GM18861 (cell line): Measurements from ENCODE around the gene SLC44A1.

Experiments
- ATAC-seq: cut with Tn5 transposase; IDR thresholded peaks from one replicate; pipeline ENCODE4 v1.9.1; 2021; ENCODE audit not compliant: unreplicated experiment

SLC44A1 gene

GRCh38 chr9:105244003-105244733, at the start of gene SLC44A1:
TSS of gene SLC44A1 (plus strand) at chr9:105244651. CDS start at chr9:105244869, 218 bp downstream.
- peak; percentile 82 for ATAC-seq

DNA sequence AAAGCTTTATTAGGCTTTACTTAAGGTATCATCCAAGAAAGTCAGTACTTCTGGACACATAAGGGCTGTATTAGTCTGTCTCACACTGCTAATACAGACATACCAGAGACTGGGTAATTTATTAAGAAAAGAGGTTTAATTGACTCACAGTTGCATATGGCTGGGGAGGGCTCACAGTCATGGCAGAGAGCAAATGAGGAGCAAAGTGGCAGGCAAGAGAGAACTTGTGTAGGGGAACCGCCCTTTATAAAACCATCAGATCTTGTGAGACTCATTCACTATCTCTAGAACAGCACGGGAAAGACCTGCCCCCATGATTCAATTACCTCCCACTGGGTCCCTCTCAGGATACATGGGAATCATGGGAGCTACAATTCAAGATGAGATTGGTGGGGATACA, 49.2 kb upstream of the SLC44A1 start:
- ATAC-seq = no peak

DNA sequence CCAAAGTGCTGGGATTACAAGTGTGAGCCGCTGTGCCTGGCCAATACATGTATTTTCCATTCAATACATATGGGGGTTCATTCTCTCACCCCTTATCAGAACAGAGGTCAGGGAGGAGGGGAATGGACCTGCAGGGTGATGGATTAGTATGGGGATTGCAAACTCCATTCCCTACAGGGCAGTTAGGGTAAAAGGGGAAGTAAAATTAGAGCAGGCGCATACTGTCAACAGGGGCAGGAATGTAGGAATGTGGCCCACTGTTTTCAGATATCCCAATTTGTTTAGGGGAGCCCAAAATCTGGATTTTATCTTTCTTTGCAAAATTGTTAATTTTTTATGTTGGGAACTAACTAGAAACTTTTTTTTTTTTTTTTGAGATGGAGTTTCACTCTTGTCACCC, 46.4 kb upstream of the SLC44A1 start:
- ATAC-seq = no peak

DNA sequence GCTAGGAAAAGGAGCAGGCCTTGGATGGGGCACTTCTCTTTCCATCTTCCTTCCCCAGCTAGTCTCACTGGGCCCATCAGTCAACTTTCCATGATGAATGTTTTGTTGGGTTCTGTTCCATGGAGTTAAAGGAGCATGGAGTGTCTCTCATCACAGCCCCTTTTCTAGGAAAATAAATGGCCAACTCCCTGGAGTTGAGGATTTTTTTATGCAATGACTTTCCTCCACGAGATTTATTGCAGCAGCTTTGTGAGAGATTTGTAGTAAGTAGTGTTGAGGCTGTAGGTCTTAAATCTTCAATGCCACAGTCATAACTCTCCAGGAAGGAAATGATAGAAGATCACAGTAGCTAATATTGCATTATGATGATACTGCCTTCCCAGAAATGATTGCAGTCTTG, 45.6 kb upstream of the SLC44A1 start:
- no peak for ATAC-seq

- no peak for ATAC-seq
Observed at GRCh38 chr9:105204416-105204815, 40.0 kb upstream of the SLC44A1 start.

- no peak for ATAC-seq
Observed at GRCh38 chr9:105205787-105206495, 38.5 kb upstream of the SLC44A1 start.

DNA sequence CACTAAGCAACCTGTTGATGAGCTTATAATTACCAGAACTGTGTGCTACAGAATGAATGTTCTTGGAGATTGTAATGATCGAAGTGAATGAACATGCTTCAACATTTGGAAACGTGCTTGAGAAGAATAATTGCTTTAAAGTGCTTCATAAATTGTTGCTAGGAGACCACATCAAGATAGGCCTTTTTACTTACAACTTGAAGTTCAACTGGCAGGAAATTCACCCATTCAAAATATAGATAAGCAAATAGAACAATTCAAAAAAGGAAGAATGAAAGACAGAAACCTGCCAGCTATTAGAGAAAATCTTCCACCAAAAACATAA, 38.0 kb upstream of the SLC44A1 start:
- ATAC-seq = no peak

GRCh38 chr9:105206821-105207699, 37.4 kb upstream of the SLC44A1 start:
- ATAC-seq = no peak

GRCh38 chr9:105216440-105217178, 27.8 kb upstream of the SLC44A1 start:
- no peak for ATAC-seq

GRCh38 chr9:105218673-105219072, 25.8 kb upstream of the SLC44A1 start:
- ATAC-seq = no peak

DNA sequence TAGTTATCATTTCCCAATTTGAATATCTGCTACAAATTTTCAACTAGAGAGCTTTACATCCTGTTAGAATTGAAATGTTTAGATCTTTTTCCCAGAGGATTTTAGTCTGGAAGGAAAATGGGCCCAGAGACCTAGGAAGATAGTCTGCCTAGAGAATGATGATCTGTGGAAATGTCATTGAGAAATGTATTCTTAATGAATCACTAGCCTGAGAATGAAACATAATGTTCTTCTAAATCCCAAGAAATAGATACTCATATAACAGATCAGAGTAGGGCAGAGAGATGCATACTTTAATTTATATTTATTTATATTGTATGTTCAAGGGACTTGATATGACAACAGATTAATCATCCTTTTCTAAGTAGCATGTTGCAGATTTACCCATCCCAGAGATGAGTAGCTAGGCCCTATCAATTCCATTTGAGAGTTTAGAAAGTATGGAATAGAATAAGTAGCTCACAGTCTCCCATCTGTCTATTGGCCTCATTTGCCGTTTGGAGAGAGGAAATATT, 25.1 kb upstream of the SLC44A1 start:
- ATAC-seq = no peak

DNA sequence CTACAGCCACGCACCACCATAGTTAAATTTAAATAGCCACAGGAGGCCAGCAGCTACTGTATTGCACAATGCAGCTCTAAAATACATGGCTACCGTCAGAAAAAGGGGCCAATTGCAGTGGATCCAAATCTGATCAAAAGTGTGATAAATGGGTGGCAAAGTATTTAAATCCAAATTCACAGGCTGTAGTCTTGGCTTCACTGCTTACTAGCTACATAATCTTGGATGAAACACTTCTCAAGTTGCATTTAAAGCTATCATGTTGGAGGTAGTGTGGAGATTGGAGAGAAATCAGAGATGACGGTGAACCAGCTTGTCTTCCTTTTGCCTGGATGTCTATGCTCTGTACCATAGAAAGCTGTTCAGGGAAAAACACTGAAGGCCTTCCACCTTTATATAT, 24.0 kb upstream of the SLC44A1 start:
- no peak for ATAC-seq

DNA sequence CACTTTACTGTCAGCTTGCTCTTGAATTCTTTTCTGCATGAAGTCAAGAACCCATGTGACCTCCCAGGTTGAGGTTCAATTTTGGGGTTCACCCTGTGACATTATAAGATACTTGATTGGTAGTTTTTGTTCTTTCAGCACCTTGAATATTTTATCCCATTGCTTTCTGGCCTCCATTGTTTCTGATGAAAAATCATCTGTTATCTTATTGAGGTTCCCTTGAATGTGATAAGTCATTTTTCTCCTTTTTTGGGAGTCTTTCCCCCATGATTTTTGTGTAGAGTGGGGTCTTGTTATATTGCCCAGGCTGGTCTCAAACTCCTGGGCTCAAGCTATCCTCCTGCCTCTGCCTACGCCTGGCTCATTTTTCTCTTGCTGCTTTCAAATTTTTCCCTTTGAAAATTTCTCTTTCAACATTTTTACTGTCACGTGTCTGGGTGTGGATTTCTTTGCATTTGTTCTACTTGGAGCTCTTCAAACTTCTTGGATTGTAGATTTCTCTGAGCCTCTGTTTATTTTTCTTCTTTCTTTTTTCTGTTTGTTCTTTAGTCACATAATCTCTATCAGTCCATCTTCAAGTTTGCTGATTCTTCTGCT, 20.8 kb upstream of the SLC44A1 start:
- ATAC-seq = no peak

- no peak for ATAC-seq
Observed at GRCh38 chr9:105226055-105226454, 18.4 kb upstream of the SLC44A1 start.

DNA sequence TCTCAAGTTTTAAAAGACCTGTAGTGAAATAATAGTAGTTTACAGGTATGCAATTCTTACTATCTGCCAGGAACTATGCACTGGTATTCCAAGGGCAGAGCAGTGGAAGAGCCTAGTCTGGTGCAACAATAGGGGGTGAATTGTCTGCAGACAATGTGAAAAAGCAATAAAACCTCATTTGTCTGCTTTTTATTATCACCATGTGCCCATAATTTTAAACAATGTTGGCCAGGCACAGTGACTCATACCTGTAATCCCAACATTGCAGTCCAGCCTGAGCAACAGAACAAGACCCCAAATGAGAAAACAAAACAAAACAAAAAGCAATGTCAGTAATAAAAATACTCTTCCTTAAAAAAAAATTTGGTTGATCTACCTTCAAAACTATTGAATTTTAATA, 12.2 kb upstream of the SLC44A1 start:
- ATAC-seq = no peak

DNA sequence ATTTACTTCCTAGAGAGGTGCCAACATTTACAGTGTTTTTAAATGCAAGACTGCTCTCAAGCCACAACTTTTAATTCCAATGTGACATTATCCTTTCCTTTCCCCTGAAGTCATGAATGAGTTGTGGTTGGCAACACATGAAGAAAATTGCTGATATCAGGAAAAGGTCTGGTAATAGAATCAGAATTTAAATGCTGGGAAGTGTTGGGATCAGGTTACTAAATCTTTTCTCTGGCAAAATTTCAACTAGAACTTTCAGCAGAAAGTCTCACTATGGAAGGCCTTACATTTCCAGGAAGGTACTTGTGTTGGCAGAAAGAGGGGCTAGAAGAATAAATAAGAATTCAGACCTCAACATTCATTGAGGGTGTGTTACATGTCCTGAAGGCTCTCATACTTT, 10.6 kb upstream of the SLC44A1 start:
- no peak for ATAC-seq

- ATAC-seq = no peak
Observed at GRCh38 chr9:105236261-105236660, 8.2 kb upstream of the SLC44A1 start.

- ATAC-seq = no peak
Observed at GRCh38 chr9:105237246-105237645, 7.2 kb upstream of the SLC44A1 start.

GRCh38 chr9:105238302-105238701, 6.1 kb upstream of the SLC44A1 start:
- no peak for ATAC-seq

GRCh38 chr9:105241356-105242043, 3.0 kb upstream of the SLC44A1 start:
- no peak for ATAC-seq
